ENCODE data around the gene NXPE4.
"Not testable (repeated sequence)": the region's sequence is repeated elsewhere in the genome, so short reads cannot be mapped to it uniquely, and the experiment has no call there.

NXPE4 gene

DNA sequence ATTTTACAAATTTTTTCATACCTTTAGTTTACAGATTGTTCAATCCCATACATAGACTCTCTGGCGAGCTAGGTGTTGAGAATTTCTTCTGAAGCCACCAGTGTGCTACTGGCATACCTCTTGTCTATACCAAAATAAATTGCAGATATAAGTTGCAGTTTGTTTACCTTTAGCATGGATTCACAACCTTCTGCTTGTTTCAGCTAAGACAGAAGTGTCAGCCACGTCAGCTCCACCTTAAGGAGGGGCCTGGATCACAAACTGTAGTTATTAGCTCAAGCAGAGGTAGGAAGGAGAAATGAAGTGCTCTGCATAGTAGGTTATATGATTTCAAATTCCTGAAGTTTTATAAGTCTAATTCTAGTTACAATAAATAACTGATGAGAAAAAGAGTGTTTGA, at the start of gene NXPE4:
Gene NXPE4, minus strand, starts transcription at position 216 of the 400 bp plus-strand sequence. CDS start 1,027 bp downstream, outside the sequence.
- in situ Hi-C loops (cut with MboI; ENCODE audit: low sequenced_read_pairs) = no loop called here

DNA sequence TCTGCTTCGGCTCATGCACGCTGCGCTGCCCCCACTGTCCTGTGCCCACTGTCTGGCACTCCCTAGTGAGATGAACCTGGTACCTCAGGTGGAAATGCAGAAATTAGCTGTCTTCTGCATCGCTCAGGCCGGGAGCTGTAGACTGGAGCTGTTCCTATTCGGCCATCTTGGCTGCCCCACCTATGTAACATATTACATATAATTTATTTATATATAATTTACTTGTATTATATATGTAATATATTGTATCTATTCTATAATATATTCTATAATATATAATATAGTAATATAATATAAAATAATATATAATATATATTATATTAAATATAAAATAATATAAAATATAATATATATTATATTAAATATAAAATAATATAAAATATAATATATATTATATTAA, 43.9 kb upstream of the NXPE4 start:
- in situ Hi-C loops (cut with MboI; ENCODE audit: low sequenced_read_pairs) = not testable (repeated sequence)

DNA sequence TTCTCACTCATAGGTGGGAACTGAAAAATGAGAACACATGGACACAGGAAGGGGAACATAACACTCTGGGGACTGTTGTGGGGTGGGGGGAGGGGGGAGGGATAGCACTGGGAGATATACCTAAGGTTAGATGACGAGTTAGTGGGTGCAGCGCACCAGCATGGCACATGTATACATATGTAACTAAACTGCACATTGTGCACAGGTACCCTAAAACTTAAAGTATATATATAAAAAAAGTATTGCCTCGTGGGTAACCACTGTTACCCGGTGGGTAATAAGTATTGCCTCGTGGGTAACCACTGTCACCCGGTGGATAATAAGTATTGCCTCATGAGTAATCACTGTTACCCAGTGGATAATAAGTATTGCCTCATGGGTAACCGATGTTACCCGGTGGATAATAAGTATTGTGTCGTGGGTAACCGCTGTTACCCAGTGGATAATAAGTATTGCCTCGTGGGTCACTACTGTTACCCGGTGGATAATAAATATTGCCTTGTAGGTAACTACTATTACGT, 35.9 kb upstream of the NXPE4 start:
- in situ Hi-C loops (cut with MboI; ENCODE audit: low sequenced_read_pairs) = not testable (repeated sequence)

DNA sequence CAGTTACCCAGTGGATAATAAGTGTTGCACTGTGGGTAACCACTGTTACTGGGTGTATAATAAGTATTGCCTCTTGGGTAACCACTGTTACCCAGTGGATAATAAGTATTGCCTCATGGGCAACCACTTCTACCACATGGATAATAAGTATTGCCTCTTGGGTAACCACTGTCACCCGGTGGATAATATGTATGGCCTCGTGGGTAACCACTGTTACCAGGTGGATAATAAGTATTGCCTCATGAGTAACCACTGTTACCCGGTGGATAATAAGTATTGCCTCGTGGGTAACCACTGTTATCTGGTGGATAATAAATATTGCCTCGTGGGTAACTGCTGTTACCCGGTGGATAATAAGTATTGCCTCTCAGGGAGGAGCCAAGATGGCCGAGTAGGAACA, 29.7 kb upstream of the NXPE4 start:
- in situ Hi-C loops (cut with MboI; ENCODE audit: low sequenced_read_pairs) = no loop called here

DNA sequence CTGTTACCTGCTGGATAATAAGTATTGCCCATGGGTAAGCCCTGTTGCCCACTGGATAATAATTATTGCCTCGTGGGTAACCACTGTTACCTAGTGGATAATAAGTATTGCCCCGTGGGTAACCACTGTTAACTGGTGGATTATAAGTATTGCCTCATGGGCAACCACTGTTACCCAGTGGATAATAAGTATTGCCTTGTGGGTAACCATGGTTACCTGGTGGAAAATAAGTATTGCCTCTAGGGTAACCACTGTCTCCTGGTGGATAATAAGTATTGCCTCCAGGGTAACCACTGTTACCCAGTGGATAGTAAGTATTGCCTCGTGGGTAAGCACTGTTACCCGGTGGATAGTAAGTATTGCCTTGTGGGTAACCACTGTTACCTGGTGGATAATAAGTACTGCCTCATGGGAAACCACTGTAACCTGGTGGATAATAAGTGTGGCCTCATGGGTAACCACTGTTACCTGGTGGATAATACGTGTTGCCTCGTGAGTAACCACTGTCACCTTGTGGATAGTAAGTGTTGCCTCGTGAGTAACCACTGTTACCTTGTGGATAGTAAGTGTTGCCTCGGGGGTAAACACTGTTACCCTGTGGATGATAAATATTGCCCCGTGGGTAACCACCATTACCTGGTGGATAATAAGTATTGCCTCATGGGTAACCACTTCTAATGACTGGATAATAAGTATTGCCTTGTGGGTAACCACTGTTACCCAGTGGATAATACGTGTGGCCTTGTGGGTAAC, 29.0 kb upstream of the NXPE4 start:
- in situ Hi-C loops (cut with MboI; ENCODE audit: low sequenced_read_pairs) = no loop called here

DNA sequence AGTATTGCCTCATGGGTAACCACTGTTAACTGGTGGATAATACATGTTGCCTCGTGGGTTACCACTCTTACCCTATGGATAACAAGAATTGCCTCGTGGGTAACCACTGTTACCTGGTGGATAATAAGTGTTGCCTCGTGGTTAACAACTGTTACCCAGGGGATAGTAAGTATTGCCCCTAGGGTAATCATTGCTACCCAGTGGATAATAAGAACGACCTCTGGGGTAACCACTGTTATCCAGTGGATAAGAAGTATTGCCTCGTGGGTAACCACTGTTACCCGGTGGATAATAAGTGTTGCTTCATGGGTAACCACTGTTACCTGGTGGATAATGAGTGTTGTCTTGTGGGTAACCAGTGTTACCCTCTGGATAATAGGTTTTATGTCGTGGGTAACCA, 28.1 kb upstream of the NXPE4 start:
- in situ Hi-C loops (cut with MboI; ENCODE audit: low sequenced_read_pairs) = no loop called here

DNA sequence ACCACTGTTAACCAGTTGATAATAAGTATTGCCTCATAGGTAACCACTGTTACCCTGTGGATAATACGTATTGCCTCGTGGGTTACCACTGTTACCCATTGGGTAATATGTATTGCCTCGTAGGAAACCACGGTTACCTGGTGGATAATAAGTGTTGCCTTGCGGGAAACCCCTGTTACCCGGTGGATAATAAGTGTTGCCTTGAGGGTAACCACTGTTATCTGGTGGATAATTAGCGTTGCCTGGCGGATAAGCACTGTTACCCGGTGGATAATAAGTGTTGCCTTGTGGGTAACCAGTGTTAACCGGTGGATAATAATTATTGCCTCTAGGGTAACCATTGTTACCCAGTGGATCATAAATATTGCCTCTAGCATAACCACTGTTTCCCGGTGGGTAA, 27.3 kb upstream of the NXPE4 start:
- in situ Hi-C loops (cut with MboI; ENCODE audit: low sequenced_read_pairs) = no loop called here

DNA sequence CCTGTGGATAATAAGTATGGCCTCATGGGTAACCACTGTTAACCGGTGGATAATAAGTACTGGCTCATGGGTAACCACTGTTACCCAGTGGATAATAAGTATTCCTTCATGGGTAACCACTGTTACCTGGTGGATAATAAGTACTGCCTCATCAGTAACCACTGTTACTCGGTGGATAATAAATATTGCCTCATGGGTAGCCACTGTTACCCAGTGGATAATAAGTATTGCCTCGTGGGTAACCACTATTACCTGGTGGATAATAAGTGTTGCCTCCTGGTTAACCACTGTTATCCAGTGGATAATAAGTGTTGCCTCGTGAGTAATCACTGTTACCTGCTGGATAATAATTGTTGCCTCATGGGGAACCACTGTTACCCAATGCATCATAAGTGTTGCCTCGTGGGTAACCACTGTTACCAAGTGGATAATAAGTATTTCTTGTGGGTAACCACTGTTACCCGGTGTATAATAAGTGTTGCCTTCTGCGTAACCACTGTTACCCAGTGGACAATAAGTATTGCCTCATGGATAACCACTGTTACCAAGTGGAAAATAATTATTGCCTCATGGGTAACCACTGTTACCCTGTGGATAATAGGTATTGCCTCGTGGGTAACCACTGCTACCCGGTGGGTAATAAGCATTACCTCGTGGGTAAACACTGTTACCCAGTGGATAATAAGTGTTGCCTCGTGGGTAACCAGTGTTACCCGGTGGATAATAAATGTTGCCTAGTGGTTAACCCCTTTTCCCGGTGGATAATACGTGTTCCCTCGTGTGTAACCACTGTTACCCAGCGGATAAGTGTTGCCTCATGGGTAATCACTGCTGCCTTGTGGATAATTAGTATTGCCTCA, 26.6 kb upstream of the NXPE4 start:
- in situ Hi-C loops (cut with MboI; ENCODE audit: low sequenced_read_pairs) = no loop called here

DNA sequence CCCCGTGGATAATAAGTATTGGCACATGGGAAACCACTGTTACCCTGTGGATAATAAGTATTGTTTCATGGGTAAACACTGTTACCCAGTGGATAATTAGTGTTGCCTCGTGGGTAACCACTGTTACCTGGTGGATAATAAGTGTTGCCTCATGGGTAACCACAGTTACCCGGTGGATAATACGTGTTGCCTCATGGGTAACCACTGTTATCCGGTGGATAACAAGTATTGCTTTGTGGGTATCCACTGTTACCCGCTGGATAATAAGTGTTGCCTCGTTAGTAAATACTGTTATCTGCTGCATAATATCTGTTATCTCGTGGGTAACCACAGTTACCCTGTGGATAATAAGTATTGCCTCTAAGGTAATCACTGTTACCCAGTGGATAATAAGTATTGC, 25.5 kb upstream of the NXPE4 start:
- in situ Hi-C loops (cut with MboI; ENCODE audit: low sequenced_read_pairs) = no loop called here

DNA sequence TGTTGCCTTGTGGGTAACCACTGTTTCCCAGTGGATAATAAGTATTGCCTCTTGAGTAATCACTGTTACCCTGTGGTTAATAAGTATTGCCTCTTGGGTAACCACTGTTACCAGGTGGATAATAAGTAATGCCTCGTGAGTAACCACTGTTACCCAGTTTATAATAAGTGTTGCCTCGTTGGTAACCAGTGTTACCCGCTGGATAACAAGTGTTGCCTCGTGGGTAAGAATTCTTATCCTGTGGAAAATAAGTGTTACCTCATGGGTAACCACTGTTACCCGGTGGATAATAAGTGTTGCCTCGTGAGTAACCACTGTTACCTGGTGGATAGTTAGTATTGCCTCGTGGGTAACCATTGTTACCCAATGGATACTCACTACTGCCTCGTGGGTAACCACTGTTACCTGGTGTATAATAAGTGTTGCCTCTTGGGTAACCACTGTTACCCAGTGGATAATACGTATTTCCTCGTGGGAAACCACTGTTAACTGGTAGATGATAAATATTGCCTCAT, 24.1 kb upstream of the NXPE4 start:
- in situ Hi-C loops (cut with MboI; ENCODE audit: low sequenced_read_pairs) = no loop called here

DNA sequence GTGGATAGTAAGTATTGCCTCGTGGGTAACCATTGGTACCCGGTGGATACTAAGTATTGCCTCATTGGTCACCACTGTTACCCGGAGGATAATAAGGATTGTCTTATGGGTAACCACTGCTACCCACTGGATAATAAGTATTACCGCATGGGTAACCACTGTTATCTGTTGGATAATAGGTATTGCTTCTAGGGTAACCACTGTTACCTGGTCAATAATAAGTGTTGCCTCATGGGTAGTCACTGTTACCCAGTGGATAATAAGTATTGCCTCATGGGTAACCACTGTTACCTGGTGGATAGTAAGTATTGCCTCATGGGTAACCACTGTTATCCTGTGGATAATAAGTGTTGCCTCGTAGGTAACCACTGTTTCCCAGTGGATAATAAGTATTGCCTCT, 22.6 kb upstream of the NXPE4 start:
- in situ Hi-C loops (cut with MboI; ENCODE audit: low sequenced_read_pairs) = no loop called here

DNA sequence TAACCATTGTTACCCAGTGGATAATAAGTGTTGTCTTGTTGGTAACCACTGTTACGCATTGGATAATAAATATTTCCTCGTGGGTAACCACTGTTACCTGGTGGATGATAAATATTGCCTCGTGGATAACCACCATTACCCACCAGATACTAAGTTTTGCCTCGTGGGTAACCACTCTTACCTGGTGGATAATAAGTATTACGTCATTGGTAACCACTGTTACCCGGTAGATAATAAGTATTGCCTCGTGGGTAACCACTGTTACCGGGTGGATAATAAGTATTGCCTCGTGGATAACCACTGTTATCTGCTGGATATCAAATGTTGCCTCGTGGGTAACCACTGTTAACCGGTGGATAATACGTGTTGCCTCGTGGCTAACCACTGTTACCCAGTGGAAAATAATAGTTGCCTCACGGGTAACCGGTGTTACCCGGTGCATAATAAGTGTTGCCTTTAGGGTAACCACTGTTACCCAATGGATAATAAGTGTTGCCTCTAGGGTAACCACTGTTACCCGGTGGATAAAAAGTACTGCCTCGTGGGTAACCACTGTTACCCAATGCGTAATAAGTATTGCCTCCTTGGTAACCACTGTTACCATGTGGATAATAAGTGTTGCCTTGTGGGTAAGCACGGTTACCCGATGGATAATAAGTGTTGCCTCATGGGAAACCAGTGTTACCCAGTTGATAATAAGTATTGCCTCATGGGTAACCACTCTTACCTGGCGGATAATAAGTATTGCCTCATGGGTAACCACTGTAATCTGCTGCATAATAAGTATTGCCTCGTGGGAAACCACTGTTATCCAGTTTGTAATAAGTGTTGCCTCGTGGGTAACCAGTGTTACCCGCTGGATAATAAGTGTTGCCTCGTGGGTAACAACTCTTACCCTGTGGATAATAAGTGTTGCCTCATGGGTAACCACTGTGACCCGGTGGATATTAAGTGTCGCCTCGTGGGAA, 21.9 kb upstream of the NXPE4 start:
- in situ Hi-C loops (cut with MboI; ENCODE audit: low sequenced_read_pairs) = no loop called here

DNA sequence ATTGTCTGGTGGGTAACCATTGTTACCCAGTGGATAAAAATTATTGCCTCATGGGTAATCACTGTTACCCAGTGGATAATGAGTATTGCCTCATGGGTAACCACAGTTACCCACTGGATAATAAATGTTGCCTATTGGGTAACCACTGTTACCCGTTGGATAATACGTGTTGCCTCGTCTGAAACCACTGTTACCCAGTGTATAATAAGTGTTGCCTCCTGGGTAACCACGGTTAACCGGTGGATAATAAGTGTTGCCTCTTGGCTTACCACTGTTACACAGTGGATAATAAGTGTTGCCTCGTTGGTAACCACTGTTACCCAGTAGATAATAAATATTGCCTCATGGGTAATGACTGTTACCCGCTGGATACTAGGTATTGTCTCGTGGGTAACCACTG, 20.9 kb upstream of the NXPE4 start:
- in situ Hi-C loops (cut with MboI; ENCODE audit: low sequenced_read_pairs) = no loop called here

DNA sequence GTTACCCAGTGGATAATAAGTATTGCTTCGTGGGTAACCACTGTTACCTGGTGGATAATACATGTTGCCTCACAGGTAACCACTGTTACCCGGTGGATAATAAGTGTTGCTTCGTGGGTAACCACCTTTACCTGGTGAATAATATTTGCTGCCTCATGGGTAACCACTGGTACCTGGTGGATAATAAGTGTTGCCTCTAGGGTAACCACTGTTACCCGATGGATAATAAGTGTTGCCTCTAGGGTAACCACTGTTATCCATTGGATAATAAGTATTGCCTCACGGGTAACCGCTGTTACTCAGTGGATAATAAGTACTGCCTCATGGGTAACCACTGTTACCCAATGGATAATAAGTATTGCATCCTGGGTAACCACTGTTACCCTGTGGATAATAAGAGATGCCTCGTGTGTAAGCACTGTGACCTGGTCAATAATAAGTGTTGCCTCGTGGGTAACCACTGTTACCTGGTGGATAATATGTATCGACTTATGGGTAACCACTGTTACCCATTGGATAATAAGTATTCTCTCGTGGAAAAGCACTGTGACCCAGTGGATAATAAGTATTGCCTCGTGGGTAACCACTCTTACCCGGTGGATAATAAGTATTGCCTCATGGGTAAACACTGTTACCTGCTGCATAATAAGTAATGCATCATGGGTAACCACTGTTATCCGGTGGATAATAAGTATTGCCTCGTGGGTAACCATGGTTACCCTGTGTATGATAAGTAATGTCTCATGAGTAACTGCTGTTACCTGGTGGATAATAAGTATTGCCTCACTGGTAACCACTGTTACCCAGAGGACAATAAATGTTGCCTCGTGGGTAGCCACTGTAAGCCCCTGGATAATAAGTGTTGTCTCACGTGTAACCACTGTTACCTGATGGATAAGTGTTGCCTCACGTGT, 20.1 kb upstream of the NXPE4 start:
- in situ Hi-C loops (cut with MboI; ENCODE audit: low sequenced_read_pairs) = no loop called here

DNA sequence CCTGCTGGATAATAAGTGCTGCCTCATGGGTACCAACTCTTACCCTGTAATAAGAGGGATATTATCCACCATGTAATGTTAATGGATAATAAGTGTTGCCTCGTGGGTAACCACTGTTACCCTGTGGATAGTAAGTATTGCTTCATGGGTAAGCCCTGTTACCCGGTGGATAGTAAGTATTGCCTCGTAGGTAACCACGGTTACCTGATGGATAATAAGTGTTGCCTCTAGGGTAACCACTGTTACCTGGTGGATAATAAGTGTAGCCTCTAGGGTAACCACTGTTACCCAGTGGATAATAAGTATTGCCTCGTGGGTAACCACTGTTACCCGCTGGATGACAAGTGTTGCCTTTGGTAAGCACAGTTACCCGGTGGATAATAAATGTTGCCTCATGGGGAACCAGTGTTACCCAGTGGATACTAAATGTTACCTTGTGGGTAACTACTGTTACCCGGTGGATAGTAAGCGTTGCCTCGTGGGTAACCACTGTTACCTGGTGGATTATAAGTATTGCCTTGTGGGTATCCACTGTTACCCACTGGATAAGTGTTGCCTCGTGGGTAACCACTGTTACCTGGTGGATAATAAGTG, 18.6 kb upstream of the NXPE4 start:
- in situ Hi-C loops (cut with MboI; ENCODE audit: low sequenced_read_pairs) = no loop called here

DNA sequence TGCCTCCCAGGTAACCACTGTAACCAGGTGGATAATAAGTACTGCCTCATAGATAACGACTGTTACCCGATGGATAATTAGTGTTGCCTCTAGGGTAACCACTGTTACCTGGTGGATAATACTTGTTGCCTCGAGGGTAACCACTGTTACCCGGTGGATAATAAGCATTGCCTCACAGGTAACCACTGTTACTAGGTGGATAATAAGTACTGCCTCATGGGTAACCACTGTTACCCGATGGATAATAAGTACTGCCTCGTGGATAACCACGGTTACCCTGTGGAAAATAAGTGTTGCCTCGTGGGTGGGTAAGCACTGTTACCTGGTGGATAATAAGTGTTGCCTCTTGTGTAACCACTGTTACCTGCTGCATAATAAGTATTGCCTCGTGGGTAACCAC, 17.5 kb upstream of the NXPE4 start:
- in situ Hi-C loops (cut with MboI; ENCODE audit: low sequenced_read_pairs) = not testable (repeated sequence)

DNA sequence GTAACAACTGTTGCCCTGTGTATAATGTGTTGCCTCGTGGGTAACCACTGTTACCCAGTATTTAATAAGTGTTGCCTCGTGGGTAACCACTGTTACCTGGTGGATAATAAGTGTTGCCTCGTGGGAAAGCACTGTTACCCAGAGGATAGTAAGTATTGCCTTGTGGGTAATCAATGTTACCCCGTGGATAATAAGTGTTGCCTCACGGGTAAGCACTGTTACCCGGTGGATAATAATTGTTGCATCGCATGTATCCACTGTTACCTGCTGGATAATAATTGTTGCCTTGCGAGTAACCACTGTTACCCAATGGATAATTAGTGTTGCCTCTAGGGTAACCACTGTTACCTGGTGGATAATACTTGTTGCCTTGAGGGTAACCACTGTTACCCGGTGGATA, 17.1 kb upstream of the NXPE4 start:
- in situ Hi-C loops (cut with MboI; ENCODE audit: low sequenced_read_pairs) = no loop called here

DNA sequence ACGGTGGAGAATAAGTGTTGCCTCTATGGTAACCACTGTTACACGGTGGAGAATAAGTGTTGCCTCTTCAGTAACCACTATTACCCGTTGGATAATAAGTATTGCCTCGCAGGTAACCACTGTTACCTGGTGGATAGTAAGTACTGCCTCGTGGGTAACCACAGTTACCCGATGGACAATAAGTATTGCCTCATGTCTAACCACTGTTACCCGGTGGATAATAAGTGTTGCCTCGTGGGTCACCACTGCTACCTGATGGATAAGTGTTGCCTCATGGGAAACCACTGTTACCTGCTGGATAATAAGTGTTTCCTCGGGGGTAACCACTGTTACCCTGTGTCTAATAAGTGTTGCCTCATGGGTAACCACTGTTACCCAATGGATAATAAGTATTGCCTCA, 16.6 kb upstream of the NXPE4 start:
- in situ Hi-C loops (cut with MboI; ENCODE audit: low sequenced_read_pairs) = not testable (repeated sequence)

Data from hTERT RPE-1 (cell line).